ENCODE measurements around the gene KRT14. TPM values are rescaled to one million over a fixed set of nuclear protein-coding genes. Genes with fewer than 3 reads are reported as not detected.
A peak's percentile ranks its signal among the peaks of the same experiment; 100 is the strongest.
"Not testable (repeated sequence)": the region's sequence is repeated elsewhere in the genome, so short reads cannot be mapped to it uniquely, and the experiment has no call there.

The KRT14 gene
- total RNA-seq, 1 donor from 2014 or later, result 212 TPM

DNA sequence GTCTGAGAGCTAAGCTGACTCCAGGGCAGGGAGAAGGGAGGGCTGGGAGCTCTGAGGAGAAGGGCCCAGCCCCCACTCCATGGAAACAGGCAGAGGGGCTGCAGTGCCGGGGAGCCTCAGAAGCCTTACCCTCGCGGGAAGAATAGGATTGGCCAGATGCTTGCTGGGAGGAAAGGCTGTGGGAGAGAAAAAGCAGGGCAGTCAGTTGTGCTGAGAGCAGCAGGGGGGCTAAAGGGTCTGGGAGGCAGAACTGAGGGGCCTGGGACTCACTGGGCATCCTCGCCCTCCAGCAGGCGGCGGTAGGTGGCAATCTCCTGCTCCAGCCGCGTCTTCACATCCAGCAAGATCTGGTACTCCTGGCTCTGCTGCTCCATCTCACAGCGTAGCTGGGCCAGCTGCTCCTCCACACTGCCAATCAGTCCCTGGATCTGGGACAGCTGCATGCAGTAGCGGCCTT, 23.4 kb upstream of the KRT14 start:
- not testable (repeated sequence) for DNase-seq (ENCODE audit: low spot score)

DNA sequence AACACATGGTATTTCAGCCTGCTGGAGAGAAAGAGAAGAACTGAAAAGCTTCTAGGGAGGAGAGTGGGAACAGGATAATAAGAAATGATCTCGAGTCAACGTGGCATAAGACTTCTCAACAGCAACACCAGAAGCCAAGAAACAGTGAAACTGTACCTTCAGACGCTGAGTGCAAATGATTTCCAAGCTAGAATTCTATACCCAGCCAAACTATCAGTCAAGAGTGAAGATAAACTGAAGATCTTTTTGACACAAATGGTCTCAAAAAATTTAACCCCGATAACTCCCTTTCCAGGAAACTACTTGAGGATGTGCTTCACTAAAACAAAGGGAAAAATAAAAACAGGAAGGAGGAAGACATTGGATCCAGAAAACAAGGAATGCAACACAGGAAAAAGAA, 20.2 kb upstream of the KRT14 start:
- DNase-seq (ENCODE audit: low spot score), result not testable (repeated sequence)

DNA sequence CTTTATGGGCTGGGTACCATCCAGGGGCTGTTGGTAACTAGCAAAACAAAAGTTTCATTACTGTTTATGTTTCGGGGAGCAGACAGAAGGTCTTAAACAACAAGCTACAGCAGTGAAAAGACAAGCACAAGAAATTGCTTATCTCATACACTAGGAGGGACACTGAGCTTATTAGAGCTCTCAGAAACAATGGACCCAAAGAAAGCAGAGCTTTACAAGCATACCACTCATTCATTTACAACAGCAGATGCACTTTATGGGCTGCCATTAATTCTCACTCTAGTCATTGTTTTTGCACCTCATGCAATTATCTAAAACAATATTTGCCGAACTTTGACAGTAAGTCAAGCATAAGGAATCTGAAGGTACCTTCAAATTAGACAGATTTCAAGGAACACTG, 15.8 kb upstream of the KRT14 start:
- no peak for DNase-seq (ENCODE audit: low spot score)

DNA sequence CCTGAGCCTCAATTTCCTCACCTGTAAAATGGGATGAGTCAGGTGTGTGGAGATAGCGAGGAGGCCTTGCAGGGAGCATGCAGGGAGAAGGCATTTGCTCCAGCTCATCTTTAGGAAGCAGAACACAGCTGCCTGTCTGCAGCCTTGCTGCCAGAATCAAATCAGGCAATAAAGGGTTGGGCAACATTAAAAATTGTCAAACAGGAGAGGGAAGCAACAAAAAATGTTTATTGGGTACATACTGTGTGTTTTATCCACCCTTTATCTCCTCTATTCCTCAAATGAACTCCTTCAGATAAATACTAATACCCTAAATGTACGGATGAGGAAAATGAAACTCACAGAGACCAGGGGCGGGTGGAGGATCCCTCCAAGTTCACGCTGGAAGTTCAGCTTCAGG, 13.6 kb upstream of the KRT14 start:
- no peak for DNase-seq (ENCODE audit: low spot score)

DNA sequence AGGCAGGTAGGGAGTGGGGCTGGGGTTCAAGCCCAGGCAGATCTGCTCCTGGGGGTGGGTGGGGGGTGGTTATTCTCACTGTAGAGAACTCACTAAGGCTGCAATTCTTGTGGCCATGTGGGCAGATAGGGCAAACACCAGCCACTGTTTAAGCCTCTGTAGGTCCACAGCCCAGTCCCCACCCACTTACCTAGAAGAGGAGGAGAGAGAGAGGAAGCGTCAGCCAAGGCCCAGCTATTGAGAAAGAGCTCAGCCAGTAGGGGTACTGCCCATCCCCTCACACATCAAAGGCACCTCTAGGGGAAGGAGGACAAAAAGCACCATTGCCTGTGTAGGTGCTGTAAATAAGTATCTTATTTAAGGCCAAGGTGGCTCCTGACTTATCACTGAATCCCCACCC, 13.0 kb upstream of the KRT14 start:
- DNase-seq (ENCODE audit: low spot score), result no peak

DNA sequence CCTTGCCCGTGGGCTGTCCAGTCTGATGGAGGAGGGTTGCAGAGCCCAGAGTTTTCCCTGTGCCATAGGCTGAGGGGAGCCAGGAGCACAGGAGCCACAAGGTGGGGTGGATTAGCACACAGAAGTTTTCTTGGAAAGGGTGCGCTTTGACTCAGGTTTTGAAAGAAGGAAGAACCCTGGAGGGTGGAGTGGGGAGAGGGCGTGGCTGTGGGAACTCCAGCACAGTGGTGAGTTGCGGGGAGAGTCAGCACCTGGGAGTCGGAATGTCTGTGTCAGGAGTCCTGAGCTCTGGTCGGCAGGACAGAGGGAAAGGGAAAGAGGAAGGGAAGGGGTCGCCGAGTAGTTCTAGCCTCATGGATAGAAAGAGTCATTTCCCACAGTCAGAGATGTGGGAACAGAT, 8.9 kb upstream of the KRT14 start:
- DNase-seq (ENCODE audit: low spot score), result no peak

DNA sequence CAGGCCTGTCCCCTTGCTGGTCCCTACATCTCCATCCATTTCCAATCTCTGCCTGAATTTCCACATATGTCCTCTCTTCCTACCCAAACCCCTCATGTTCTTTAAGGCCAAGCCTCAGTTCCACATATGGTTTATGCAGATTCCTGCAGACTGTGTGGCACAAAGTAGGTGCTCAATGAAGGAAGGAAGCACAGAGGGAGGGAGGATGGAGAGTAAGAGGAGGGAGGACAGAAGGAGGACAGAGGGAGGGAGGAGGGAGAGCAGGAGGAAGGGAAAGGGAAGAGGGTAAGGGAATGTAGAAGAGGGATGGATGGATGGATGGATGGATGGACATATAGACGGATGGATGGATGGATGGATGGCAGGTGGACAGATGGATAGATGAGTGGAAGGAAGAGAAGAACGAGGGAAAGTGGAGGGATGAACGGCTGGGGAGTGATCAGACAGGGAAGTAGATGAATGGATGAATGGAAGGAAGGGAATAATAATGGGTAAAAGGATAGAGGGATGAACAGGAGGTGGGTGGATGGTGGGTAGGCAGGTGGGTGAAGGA, 7.7 kb upstream of the KRT14 start:
- no peak for DNase-seq (ENCODE audit: low spot score)

DNA sequence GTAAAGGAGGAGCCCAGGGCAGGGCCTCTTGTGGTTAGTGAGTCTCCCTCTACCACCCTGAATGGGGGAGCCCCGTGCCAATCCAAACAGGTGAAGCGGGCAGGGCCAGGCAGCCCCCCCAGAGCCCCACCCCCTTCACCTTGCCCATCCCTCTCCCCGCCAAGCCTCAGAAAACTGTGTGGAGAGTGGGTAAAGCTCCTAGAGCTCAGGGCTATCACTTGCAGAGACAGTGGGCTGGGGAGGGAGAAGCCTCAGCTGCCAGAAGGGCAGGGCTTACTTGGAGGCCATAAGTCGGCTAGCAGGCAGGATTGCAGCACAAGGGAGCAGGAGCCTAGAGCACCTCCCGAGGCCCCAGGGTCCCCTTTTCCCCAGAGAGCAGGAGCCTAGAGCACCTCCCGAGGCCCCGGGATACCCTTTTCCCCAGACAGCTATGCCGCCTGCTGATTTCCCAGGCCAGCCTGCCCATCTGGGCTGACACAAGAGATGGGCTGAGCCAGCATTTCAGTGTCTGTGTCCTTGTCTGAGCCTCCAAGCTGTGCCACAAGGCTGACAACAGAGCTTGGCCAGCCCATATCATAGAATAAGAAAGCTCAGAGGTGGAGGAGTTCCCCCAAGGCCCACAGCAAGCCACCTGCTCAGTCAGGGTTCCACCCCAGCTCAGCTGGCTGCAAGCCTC, 6.7 kb upstream of the KRT14 start:
- DNase-seq (ENCODE audit: low spot score), result peak; percentile 35

DNA sequence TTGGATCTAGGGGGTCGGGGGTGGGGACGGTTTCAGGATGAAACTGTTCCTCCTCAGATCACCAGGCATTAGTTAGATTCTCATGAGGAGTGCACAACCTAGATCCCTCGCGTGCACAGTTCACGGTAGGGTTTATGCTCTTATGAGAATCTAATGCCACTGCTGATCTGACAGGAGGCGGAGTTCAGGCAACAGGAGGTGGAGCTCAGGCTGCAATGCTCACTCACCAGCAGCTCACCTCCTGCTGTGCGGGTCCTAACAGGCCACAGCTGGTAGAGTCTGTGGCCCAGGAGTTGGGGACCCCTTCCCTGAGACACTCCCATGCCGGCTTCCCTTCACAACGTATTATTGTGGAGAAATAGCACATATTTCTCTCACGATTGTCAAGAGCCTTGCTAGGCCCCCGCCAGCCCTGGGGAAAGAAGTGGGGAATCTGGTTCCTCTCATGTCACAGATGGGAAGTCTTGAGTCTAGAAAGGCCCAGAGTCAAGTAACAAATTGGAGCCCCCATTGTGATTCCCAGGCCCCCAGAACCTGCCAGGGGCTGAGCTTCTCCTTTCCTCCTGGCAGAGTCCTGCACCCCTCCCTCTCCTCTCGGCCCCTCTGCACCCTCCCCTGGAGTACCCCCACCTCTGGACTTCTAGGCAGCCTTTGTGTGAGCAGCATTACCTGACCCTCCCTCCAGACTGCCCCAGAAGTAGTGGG, 6.1 kb upstream of the KRT14 start:
- peak; percentile 78 for DNase-seq (ENCODE audit: low spot score)

DNA sequence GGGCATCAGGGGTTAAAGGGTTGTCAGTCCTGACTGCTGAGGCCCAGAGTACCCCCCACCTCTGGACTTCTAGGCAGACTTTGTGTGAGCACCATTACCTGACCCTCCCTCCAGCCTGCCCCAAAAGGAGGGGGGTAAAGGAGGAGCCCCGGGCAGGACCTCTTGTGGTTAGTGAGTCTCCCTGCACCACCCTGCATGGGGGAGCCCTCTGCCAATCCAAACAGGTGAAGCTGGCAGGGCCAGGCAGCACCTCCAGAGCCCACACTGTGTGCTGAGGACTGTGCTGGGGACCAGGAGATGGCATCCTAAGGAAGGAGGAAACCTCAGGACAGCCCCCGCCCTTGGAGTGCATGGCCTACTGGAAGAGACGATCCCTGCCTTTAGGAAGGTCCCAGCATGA, 2.6 kb upstream of the KRT14 start:
- DNase-seq (ENCODE audit: low spot score), result no peak

DNA sequence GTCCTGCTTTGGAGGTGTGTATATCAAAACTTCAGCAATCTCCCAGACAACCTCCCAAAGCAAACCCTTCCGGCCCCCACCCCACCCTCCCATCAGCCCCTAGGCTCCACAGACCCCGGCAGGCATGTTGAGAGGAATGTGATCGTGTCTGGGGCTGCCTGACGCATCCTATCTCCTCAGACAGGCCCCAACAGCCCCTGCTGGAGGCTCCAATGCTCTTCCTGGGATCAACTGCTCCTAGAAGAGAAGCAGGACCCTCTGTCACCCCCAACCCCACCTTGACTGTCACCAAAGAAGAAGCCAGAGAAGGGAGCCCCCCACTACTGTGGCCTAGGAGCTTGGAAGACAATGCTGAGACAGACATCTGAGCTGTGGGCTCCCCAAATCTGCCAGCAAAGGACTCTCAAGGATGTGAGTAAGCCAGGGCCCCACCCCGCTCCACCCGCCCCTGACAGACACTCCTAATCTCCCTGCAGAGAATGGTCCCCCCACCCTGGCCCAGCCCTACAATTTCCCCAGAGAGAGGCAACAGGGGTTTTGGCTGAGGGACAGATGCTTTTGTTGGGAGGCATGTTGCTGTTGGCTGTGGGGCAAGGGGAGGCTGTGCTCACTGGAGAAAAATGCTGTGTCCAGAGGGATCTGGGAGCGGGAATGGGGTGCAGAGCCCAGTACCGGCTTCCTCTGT, 1.6 kb upstream of the KRT14 start:
- peak; percentile 56 for DNase-seq (ENCODE audit: low spot score)

DNA sequence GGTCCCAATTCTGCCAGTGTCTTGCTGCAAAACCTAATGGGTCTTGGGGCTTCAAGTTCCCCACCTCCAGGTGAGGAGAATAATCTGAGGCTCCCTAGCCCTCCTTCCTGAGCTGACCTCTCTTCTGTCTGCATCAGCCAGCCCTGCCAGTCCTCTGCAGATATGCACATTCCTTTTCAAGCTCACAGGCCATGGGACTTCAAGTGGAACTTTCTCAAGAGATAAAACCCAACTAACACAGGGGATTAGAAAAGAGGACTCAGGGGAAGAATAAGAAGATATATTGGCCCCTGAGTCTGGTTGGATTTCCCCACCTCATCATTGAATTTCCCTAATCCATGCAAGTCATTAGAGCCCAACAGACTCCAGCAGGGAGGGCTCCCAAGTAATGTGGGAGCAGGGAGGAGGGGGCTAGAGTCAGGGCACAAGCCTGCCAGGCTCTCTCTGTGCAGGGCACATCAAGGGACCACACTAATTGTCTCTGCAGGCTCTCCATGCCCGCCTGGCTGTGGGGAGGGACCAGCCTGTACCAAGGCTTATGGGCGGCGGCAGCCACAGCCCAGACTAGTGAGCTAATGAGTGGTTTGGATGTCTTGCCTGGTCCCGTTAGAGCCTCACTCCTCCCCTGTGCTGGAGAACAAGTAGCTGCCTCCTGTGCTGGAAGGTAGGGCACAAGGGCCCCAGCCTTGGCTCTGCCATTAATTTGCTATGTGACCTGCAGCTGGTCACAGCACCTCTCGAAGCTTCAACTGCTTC, 1.2 kb downstream of the KRT14 start:
- DNase-seq (ENCODE audit: low spot score), result peak; percentile 24

DNA sequence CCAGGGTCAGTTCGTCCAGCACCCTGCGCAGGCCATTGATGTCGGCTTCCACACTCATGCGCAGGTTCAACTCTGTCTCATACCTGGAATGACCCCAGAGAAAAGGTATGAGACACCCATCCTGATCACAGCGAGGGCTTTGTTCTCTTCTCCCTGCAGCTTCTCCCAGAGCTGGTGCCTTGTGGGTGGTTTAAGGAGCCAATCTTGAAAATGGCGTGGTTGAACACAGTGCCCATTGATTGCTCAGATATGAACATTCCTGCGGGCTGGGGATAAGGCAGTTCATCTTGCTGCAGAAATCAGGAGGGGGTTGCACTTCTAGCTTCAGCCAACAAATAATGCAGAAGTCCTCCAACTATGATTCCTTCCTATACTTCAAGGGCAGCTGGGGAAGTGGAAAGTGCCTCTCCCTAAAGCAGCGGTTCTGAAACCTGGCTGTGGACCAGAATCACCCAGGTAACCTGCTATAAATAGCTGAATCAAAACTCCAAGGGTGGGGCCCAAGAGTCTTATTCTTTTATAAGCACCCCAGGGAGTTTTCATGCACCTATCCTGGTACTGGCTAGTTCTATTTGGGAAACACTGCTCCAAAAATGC, 2.3 kb downstream of the KRT14 start:
- DNase-seq (ENCODE audit: low spot score), result not testable (repeated sequence)

DNA sequence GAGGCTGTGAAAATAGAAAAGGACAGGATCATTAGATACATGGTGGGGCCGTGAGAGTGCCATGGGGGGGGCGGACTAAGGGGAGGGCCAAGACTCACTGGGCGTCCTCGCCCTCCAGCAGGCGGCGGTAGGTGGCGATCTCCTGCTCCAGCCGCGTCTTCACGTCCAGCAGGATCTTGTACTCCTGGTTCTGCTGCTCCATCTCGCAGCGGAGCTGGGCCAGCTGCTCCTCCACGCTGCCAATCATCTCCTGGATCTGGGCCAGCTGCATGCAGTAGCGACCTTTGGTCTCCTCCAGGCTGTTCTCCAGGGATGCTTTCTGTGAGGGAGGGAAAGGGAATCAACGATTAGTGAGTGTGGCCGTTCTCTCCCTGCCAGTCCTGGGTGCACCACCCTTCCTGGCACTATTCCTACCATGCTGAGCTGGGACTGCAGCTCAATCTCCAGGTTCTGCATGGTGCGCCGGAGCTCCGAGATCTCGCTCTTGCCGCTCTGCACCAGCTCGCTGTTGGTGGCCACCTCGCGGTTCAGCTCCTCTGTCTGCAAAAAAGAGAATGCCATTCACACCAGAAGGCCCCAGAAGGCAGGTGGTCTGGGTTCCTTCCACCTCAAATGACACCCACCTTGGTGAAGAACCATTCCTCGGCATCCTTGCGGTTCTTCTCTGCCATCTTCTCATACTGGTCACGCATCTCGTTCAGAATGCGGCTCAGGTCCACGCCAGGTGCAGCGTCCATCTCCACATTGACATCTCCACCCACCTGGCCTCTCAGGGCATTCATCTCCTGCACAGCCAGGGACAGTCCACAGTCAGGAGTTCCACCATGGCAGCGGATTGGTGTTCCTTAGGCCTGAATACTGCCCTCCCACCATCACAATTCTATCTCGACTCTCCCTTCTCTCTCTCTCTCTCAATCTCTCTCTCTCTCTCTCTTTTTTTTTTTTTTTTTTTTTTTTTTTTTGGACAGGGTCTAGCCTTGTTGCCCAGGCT, 3.3 kb downstream of the KRT14 start:
- no peak for DNase-seq (ENCODE audit: low spot score)

DNA sequence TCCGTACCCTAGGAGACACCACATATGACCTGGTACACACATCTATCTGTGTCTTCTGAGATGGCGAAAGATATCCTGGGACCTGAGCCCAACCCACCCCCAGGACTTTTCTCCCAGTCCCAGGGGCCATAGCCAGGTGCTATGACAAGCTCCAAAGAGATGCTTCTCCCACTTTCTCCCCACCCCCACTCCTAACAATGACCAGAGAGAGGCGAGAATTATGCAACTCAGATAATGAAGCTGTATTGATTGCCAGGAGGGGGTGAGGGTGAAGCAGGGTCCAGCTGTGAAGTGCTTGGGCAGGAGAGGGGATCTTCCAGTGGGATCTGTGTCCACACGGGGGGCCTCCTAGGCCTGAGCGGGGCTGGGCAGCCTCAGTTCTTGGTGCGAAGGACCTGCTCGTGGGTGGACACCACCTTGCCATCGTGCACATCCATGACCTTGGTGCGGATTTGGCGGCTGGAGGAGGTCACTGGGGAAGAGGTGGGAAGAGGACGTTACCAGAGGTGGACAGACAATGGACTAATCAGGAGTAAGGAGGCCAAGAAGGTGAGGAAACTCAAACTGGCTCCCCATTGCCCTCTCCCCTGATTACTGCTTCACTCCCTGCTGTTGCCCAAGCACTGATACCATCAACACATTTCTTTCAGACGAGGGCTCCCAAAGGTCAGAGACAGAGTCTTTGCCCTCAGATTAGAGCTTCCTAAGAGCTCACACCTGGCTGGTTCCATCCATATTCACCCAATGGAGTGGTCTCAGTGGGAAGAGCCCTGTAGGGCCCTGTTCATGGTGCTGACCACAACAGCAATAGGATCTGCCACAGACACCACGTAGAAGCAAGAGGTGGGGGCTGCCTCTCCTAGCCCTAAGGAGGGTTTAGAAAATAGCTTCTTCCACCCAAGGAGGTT, 4.4 kb downstream of the KRT14 start:
- DNase-seq (ENCODE audit: low spot score), result not testable (repeated sequence)

DNA sequence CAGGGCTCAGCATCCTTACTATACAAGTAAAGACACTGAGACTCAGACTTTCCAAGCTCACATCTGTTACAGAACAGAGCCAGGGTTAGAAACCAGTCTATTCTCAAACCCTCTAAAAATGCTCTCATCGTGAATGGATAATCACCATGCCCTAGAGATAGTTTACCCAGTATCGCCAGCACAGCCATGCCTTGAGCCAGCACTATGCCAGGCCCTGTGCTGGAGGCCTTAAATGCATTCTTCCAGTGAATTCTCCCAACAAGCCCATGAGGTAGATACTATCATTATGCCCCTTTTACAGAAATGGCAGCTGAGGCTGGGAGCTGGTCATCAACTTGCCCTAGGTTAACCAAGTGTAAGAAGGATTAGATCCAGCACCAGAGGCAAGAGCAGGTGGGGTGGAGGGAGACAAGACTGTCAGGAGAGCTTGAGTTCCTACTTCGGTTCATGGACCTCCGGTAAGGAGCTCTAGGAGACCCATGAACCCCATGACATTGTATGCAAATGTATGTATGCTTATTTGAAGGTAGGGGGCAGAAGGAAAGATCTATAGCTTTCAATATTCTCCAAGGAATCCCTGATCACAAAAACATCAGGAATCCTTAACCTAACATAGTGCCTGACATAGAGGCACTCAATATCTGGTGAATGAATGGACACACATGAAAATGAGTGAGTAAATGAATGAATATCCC, 5.2 kb downstream of the KRT14 start:
- no peak for DNase-seq (ENCODE audit: low spot score)

DNA sequence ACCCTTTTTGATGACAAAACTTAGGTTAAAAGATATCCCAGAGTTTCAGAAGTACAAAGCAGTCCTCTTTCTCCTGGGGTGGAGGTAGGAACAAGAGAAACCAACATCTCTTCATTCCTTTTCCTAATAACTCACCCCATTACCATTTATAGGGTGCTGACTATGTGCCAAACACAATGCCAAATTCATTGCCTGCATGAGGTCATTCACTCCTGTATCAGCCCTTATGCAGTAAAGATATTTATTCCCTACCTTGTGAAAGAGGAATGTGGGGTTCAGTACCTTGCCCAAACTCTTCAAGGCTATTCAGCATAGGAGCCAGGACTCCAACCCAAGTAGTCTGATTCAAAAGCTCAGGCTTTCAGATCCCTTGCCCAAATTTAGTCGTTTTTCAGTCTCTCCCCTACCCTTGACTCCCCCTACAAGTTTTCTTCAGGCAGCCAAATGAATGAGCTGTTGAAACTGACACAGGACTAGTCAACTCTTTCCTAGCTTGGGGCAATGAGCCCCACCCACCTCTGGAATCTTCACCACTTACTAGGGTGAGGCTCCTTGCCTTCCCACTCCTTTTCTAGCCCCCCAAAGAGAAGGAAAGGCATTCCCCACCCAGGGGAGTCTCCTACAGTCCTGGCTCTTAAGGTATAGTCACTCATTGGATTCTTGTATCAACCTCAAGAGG, 5.9 kb downstream of the KRT14 start:
- no peak for DNase-seq (ENCODE audit: low spot score)

DNA sequence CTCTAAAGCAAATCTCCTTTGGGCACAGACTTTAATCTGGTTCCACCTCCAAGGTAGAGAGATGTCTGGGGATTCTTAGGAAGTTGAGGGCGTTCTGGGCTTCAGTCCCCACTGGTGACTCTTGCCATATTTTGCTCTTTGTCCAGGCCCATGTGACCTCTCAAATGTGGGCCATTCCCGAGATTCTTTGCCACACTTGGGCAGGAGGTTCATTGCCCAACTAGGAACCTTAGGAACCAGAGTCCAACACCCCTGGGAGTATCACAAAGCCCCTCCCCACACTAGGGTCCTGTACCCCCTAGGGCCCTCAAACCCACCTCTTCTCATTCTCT, 6.5 kb downstream of the KRT14 start:
- no peak for DNase-seq (ENCODE audit: low spot score)

Measured in umbilical cord (tissue), 2 donors.